ENCODE data around the gene ATL3. TPM values are rescaled to one million over a fixed set of nuclear protein-coding genes. Genes with fewer than 3 reads are reported as not detected.

ATL3 gene
- total RNA-seq, 1 experiment from 2014 or later = 79.0 TPM

- Histone ChIP-seq H3K4me3 (ENCODE audit: low read depth in 2 of 2, low read length in 2 of 2) (peak overlapping the region; percentile 72 to 88), H3K27ac (ENCODE audit: low read length) (peak overlapping the region; percentile 97), H3K36me3 (ENCODE audit: control insufficient read depth, insufficient read depth, low read length) (no peaks in the 10 kb centered on the region), H3K9me3 (ENCODE audit: control insufficient read depth, insufficient read depth, low read depth, low read length) (no peaks in the 10 kb centered on the region), H3K4me1 (ENCODE audit: control insufficient read depth, insufficient read depth, low read length) (peaks cover 16% of the 10 kb centered on the region), H3K27me3 (ENCODE audit: control insufficient read depth, insufficient read depth, low read length) (no peaks in the 10 kb centered on the region)
- BruUV-seq (replicated peaks) = TSS peak; percentile 92
- TF ChIP-seq REST (IDR thresholded peaks at IDR 0.05; ENCODE audit: insufficient read depth in 1 of 2, low read depth in 2 of 2, low read length in 1 of 2) (no peak), CTCF (IDR thresholded peaks at IDR 0.05) (no peak), TCF7L2 (IDR thresholded peaks at IDR 0.05; ENCODE audit: low read depth, low read length) (no peak)
- intact Hi-C loops (cut with micrococcal nuclease; ENCODE audit: unreplicated experiment) (no loop called here), in situ Hi-C loops (cut with HindIII; ENCODE audit: low pct_unique_long_range_greater_than_20kb, low sequenced_read_pairs) (no loop called here)
- ChIA-PET POLR2A (no interaction called here), CTCF (interaction anchor here (1.6 kb wide), 1 partner anchor 68 kb away, joined by 6 read pairs; no protein-coding TSS in a partner anchor)
- ATAC-seq = no peak
- DNase-seq (ENCODE audit: low read depth, low spot score) = no peak
Measured at GRCh38 chr11:63670096-63670432, 1.1 kb downstream of the ATL3 start.

- Histone ChIP-seq H3K27me3 (ENCODE audit: control insufficient read depth, insufficient read depth, low read length) (no peaks in the 10 kb centered on the region), H3K27ac (ENCODE audit: low read length) (peak overlapping the region; percentile 63), H3K9me3 (ENCODE audit: control insufficient read depth, insufficient read depth, low read depth, low read length) (no peaks in the 10 kb centered on the region), H3K4me1 (ENCODE audit: control insufficient read depth, insufficient read depth, low read length) (peaks cover 22% of the 10 kb centered on the region), H3K4me3 (ENCODE audit: low read depth in 2 of 2, low read length in 2 of 2) (peak overlapping the region in 1 of 2 experiments; percentile 24; a peak in 1 of 4 replicates), H3K36me3 (ENCODE audit: control insufficient read depth, insufficient read depth, low read length) (no peaks in the 10 kb centered on the region)
- POLR2A ChIA-PET = interaction anchor here (1.2 kb wide), 1 partner anchor 11 kb away, joined by 9 read pairs; no protein-coding TSS in a partner anchor
- CTCF ChIA-PET = no interaction called here
- intact Hi-C loops (cut with micrococcal nuclease; ENCODE audit: unreplicated experiment) (no loop called here), in situ Hi-C loops (cut with HindIII; ENCODE audit: low pct_unique_long_range_greater_than_20kb, low sequenced_read_pairs) (no loop called here)
- DNase-seq (ENCODE audit: low read depth, low spot score) (peak; percentile 75), ATAC-seq (no peak)
- BruUV-seq (replicated peaks) = no TSS peak
- TF ChIP-seq TCF7L2 (IDR thresholded peaks at IDR 0.05; ENCODE audit: low read depth, low read length) (no peak), POLR2AphosphoS5 (IDR thresholded peaks at IDR 0.05; ENCODE audit: low read depth, low read length) (no peak), CTCF (IDR thresholded peaks at IDR 0.05) (no peak), REST (IDR thresholded peaks at IDR 0.05; ENCODE audit: insufficient read depth in 1 of 2, low read depth in 2 of 2, low read length in 1 of 2) (no peak), SIN3A (IDR thresholded peaks at IDR 0.05; ENCODE audit: borderline replicate concordance, insufficient read depth, low read depth, low read length) (no peak)
Measured at GRCh38 chr11:63667995-63668795, 3.0 kb downstream of the ATL3 start.
